PC-9 (cell line): Measurements from ENCODE around the gene DENND5A. TPM values are rescaled to one million over a fixed set of nuclear protein-coding genes. Genes with fewer than 3 reads are reported as not detected.

ENCODE experiments used
- BruUV-seq: library from RNA; stranded (reverse); fragments of 400-500 nt; replicated peaks from 2 replicates; lab custom pipeline; 2021; lab: Mats Ljungman, UMichigan
- CTCF ChIA-PET: fragments of 300-600 bp; sonication (Branson Sonifier 250); formaldehyde crosslinking; loops from one replicate; lab custom pipeline; 2022; ENCODE audit warnings: antibody characterized with exemption; lab: Charles Lee
- POLR2A ChIA-PET: fragments of 300-600 bp; sonication (Branson Sonifier 250); formaldehyde crosslinking; loops from one replicate; lab custom pipeline; 2022; ENCODE audit warnings: antibody characterized with exemption; ENCODE audit not compliant: unreplicated experiment; lab: Charles Lee
- DNase-seq, 2 experiments: peaks; one replicate each; pipeline versions ENCODE4 v3.0.0 to v3.0.0-alpha.2; 2015 to 2022; ENCODE audit warnings: mixed read lengths in 1 of 2
- H2AFZ ChIP-seq: fragments of 200-600 bp; sonication (generic); 2 replicates; pipeline ENCODE4 v1.8.1; 2017; ENCODE audit warnings: antibody characterized with exemption
- H3F3A ChIP-seq: fragments of 200-600 bp; sonication (generic); 2 replicates; pipeline ENCODE4 v1.8.1; 2017; ENCODE audit warnings: antibody characterized with exemption, mild to moderate bottlenecking, low read depth; ENCODE audit not compliant: insufficient read depth
- H3K27ac ChIP-seq: fragments of 200-600 bp; sonication (generic); 2 replicates; pipeline ENCODE4 v1.6.1; 2016; ENCODE audit warnings: mixed run types
- H3K27me3 ChIP-seq: fragments of 200-600 bp; sonication (generic); 2 replicates; pipeline ENCODE4 v1.6.1; 2016; ENCODE audit warnings: low read depth, mixed run types; ENCODE audit not compliant: insufficient read depth
- H3K36me3 ChIP-seq: fragments of 200-600 bp; sonication (generic); 2 replicates; pipeline ENCODE4 v1.6.1; 2016; ENCODE audit warnings: low read depth, mixed run types
- H3K4me1 ChIP-seq: fragments of 200-600 bp; sonication (generic); replicated peaks from 2 replicates; pipeline ENCODE4 v1.6.1; 2016; ENCODE audit warnings: mixed run types; ENCODE audit not compliant: insufficient read depth
- H3K4me2 ChIP-seq: fragments of 200-600 bp; sonication (generic); 2 replicates; pipeline ENCODE4 v1.6.1; 2017; ENCODE audit warnings: mixed run types
- H3K4me3 ChIP-seq: fragments of 200-600 bp; sonication (generic); 2 replicates; pipeline ENCODE4 v1.6.1; 2016; ENCODE audit warnings: mixed run types
- H3K79me2 ChIP-seq: fragments of 200-600 bp; sonication (generic); 2 replicates; pipeline ENCODE4 v1.6.1; 2017; ENCODE audit warnings: low read depth, mixed run types
- H3K9me2 ChIP-seq: fragments of 200-600 bp; sonication (generic); 2 replicates; pipeline ENCODE4 v1.8.1; 2017; ENCODE audit warnings: mild to moderate bottlenecking; ENCODE audit not compliant: insufficient read depth
- H3K9me3 ChIP-seq: fragments of 200-600 bp; sonication (generic); 2 replicates; pipeline ENCODE4 v1.8.1; 2016; ENCODE audit warnings: low read depth; ENCODE audit not compliant: insufficient read depth
- H4K20me1 ChIP-seq: fragments of 200-600 bp; sonication (generic); 2 replicates; pipeline ENCODE4 v1.8.1; 2017; ENCODE audit not compliant: insufficient read depth
- EZH2 ChIP-seq: fragments of 200-600 bp; sonication (generic); IDR thresholded peaks from 2 replicates; pipeline ENCODE4 v1.8.0; 2017; ENCODE audit warnings: antibody characterized with exemption, low read depth
- intact Hi-C: fragments of 100-400 bp; cut with micrococcal nuclease; formaldehyde crosslinking; loops from one replicate; pipeline ENCODE4 v1.10.0; 2022; ENCODE audit not compliant: unreplicated experiment
- total RNA-seq: library from RNA; stranded (reverse); gene quantifications from 2 replicates; pipeline ENCODE4 v1.2.3, GENCODE V29; 2021
- TF ChIP-seq, protein P1 (sequence below): fragments of 200-600 bp; sonication (generic); conservative IDR thresholded peaks from 2 replicates; pipeline ENCODE4 v1.6.1; 2017; ENCODE audit warnings: mixed run types, antibody characterized with exemption, mild to moderate bottlenecking, moderate library complexity

Gene DENND5A
- total RNA-seq, 1 experiment from 2014 or later, result 19.8 TPM

DNA sequence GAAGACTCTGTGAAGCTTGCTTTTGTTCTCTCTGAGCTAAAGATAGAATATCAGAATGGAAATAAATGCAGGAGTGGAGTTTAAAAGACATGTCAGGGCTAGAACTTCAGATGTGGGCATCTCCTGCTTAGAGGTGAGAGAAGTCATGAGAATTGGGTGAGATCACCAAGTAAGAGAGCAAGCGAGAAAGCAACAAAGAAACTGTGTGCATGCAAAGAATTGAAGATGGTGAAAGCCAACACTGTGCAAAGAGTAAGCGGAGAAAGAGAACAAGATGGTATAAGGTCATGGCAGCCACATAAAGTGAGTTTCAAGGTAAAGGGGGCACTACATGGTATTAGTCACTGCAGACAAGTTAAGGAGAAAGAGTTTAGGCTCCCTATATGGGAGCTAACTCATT, 116.4 kb downstream of the DENND5A start:
- Histone ChIP-seq H3F3A (peaks cover 8% of the 10 kb centered on the region; the same call in 1 of the 2 replicates), H3K27me3 (no peaks in the 10 kb centered on the region), H3K36me3 (no peaks in the 10 kb centered on the region), H3K9me3 (no peaks in the 10 kb centered on the region), H4K20me1 (no peaks in the 10 kb centered on the region), H3K4me1 (peaks cover 35% of the 10 kb centered on the region), H3K4me2 (peak overlapping the region; percentile 55), H2AFZ (no peak overlapping the region), H3K4me3 (no peak overlapping the region), H3K79me2 (no peaks in the 10 kb centered on the region), H3K9me2 (no peaks in the 10 kb centered on the region), H3K27ac (0 out of 2 replicates have a peak overlapping the region, but pooled peaks have one; percentile 12)
- DNase-seq, result no peak
- CTCF ChIA-PET, result no interaction called here
- BruUV-seq, result no TSS peak
- TF ChIP-seq EZH2, result no peak
- TF ChIP-seq, protein P1, sequence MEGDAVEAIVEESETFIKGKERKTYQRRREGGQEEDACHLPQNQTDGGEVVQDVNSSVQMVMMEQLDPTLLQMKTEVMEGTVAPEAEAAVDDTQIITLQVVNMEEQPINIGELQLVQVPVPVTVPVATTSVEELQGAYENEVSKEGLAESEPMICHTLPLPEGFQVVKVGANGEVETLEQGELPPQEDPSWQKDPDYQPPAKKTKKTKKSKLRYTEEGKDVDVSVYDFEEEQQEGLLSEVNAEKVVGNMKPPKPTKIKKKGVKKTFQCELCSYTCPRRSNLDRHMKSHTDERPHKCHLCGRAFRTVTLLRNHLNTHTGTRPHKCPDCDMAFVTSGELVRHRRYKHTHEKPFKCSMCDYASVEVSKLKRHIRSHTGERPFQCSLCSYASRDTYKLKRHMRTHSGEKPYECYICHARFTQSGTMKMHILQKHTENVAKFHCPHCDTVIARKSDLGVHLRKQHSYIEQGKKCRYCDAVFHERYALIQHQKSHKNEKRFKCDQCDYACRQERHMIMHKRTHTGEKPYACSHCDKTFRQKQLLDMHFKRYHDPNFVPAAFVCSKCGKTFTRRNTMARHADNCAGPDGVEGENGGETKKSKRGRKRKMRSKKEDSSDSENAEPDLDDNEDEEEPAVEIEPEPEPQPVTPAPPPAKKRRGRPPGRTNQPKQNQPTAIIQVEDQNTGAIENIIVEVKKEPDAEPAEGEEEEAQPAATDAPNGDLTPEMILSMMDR, result no peak
- intact Hi-C loops, result no loop called here
- POLR2A ChIA-PET, result no interaction called here

DNA sequence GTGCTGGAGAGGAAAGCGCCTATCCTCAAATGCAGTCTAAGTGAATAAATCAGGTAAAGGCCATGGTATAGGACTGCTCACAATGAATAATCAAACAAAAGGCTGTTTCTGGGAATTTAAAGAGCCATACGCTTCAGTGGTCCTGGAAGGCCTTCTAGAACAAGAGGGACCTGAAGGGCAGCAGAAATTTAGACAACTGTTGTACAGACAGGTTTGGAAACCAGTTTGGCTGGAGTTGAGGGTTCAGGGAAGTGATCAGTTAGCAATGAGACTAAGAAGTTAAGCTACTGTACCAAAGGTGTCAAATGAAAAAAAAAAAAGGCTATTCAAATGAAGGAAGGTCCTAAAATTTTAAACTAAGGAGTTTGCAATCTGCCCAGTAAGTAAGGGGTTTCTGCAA, 117.1 kb downstream of the DENND5A start:
- Histone ChIP-seq H3K27ac (peak overlapping the region; percentile 12; the same call in 1 of the 2 replicates), H3K4me2 (peak overlapping the region; percentile 55), H3K9me3 (no peaks in the 10 kb centered on the region), H3K36me3 (no peaks in the 10 kb centered on the region), H3K4me3 (no peak overlapping the region), H3K27me3 (no peaks in the 10 kb centered on the region), H3K79me2 (no peaks in the 10 kb centered on the region), H3K4me1 (peaks cover 35% of the 10 kb centered on the region), H2AFZ (no peak overlapping the region), H3K9me2 (no peaks in the 10 kb centered on the region), H3F3A (peaks cover 8% of the 10 kb centered on the region; the same call in 1 of the 2 replicates), H4K20me1 (no peaks in the 10 kb centered on the region)
- TF ChIP-seq EZH2, result no peak
- TF ChIP-seq, protein P1, result no peak
- BruUV-seq, result no TSS peak
- POLR2A ChIA-PET, result no interaction called here
- intact Hi-C loops, result no loop called here
- CTCF ChIA-PET, result no interaction called here
- DNase-seq, result peak; percentile 4 to 83

DNA sequence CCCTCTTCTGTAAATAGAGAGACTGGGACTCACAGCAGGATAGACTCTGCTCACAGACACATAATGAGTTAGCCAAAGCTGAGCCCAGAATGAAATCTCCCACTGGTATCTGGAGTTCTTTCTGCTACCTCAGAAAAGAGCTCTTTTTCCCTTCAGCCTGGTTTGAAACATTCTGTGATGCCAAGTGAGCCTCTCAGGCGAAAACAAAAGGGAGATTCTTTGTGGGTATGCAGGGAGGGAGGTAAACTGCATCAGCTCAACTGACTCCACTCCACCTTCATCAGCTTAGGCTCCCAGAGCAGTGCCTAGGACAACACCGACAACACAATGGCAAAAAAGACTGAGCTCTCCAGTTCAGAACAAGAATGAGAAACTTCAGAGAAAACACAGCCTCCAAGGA, 118.7 kb downstream of the DENND5A start:
- Histone ChIP-seq H3K4me1 (peaks cover 35% of the 10 kb centered on the region), H3K36me3 (no peaks in the 10 kb centered on the region), H3K4me3 (no peak overlapping the region), H3K27ac (no peak overlapping the region), H3K9me3 (no peaks in the 10 kb centered on the region), H4K20me1 (no peaks in the 10 kb centered on the region), H3F3A (peaks cover 8% of the 10 kb centered on the region; the same call in 1 of the 2 replicates), H3K9me2 (no peaks in the 10 kb centered on the region), H3K27me3 (no peaks in the 10 kb centered on the region), H2AFZ (no peak overlapping the region), H3K79me2 (no peaks in the 10 kb centered on the region), H3K4me2 (no peak overlapping the region)
- no peak for DNase-seq
- ChIA-PET CTCF (no interaction called here), POLR2A (no interaction called here)
- no TSS peak for BruUV-seq
- intact Hi-C loops, result no loop called here
- no peak for TF ChIP-seq EZH2
- TF ChIP-seq, protein P1, result no peak
